ENCODE data around the gene PDZK1. TPM values are rescaled to one million over a fixed set of nuclear protein-coding genes. Genes with fewer than 3 reads are reported as not detected.
"Not testable (repeated sequence)": the region's sequence is repeated elsewhere in the genome, so short reads cannot be mapped to it uniquely, and the experiment has no call there.

Gene PDZK1
- total RNA-seq, 1 donor from 2014 or later = not detected

- DNase-seq (ENCODE audit: extremely low read depth, low read depth, low spot score) = no peak
Observed at GRCh38 chr1:145711213-145711651, 4.1 kb upstream of the PDZK1 start.

- no peak for DNase-seq (ENCODE audit: extremely low read depth, low read depth, low spot score)
Observed at GRCh38 chr1:145710291-145711027, 3.3 kb upstream of the PDZK1 start.

DNA sequence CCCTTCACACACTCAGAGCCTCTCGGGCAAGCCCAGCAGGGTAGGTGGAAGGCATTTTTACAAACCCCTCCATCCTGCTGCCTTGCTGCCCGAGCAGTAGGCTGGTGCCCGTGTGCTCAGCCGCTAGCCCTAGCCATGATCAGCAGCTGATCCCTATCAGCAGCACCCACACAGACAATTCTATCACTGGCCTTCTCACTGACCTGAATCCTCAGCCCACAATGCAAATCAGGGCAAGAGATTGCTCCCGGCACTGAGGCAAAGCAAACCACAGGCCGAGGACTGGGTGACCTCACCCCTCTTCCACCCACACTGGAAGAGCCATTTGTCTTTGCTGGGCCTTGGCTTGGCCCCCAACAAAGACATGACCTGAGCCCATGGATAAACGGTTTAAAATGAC lies 895 bp upstream of the PDZK1 start:
- no peak for DNase-seq (ENCODE audit: extremely low read depth, low read depth, low spot score)

GRCh38 chr1:145706086-145706664 lies 993 bp downstream of the PDZK1 start:
- no peak for DNase-seq (ENCODE audit: extremely low read depth, low read depth, low spot score)

DNA sequence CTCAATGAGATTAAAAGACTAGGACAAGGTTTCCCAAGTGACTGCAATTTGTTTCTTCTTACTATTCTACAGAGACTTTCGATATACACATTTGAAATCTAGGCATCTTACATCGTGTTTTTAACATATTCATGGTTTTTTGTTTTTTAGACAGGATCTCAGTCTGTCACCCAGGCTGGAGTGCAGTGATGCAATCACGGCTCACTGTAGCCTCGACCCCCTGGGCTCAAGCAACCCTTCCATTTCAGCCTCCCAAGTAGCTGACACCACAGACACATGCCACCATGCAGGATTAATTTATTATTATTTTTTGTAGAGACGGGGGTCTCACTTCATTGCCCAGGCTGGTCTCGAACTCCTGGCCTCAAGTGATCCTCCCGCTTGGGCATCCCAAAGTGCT lies 1.5 kb downstream of the PDZK1 start:
- DNase-seq (ENCODE audit: extremely low read depth, low read depth, low spot score) = no peak

DNA sequence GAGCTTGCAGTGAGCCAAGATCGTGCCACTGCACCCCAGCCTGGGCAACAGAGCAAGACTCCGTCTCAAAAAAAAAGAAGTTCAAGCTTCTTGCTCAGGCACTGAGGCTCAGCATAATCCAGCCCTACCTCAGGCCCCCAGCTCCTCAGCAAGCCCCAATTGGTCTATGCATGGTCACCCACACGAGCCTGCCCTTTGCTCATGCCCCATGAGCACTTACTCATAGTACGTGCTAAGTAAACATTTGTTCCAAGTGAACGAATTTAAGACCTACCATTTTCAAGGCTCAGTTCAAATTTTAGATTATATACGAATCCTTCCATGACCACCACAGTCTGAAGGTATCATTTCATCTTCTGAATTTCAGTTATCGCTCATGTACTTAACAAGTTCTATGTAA lies 4.3 kb downstream of the PDZK1 start:
- no peak for DNase-seq (ENCODE audit: extremely low read depth, low read depth, low spot score)

- no peak for DNase-seq (ENCODE audit: extremely low read depth, low read depth, low spot score)
Observed at GRCh38 chr1:145702052-145702451, 5.1 kb downstream of the PDZK1 start.

DNA sequence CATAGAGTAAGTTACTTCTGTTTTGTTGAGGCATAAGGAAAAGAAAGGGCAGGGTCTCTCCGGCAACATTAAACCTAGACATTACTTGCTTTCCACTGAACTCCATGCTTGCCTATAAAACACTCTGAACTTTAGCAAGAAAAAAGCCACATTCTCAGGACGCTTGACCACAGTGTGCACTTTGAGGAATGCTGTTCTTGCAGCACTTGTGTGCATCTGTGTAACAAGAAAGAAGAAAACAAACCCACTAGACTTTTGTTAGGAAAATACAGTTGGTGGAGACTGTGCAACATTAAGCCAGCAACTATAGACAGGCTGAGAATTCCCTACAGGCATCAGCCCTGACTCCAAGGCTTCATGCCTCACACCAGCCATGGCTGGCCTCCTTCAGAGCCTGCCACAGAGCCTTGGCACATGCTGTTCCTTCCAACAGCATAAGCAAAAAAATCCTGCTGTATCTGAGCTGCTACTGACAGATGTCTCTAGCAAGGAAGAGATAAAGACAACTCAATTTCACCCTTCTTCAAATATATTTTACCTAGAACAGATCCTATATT lies 5.8 kb downstream of the PDZK1 start:
- no peak for DNase-seq (ENCODE audit: extremely low read depth, low read depth, low spot score)

- no peak for DNase-seq (ENCODE audit: extremely low read depth, low read depth, low spot score)
Observed at GRCh38 chr1:145696630-145696960, 10.6 kb downstream of the PDZK1 start.

DNA sequence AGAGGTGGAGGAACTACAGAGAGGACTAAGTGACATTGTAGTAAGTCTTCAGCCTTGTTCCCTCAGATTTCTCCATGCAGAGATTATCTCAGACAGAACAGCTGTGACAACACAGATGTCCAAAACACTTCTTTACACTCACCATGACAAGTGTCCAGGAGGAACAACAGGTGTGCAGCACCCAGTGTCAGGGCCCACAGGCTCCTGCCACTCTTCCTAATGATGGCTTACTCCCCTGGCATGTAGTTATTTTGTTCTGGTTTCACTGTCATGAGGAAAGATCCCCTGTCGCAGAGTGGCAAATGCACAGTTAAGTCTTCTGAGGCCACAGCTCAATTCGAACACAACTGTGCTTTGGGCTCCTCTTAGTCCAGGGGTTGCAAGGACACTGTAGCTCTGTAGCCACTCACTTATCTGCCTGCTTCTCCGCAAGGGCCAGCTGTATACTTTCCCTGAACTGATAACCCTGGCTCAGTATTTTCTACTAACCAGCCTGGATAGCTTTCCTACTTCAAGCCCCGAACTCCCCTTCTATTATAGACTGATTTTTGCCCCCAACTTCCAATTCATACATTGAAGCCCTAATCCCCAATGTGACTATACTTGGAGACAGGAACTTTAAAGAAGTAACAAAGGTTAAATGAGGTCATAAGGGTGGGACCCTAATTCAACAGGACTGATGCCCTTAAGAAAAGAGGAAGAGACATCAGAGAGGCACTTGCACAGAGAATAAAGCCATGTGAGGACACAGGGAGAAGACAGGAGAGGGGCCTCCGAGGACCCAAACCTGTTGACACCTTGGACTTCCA lies 11.1 kb downstream of the PDZK1 start:
- DNase-seq (ENCODE audit: extremely low read depth, low read depth, low spot score) = no peak

GRCh38 chr1:145692785-145693443 lies 14.3 kb downstream of the PDZK1 start:
- no peak for DNase-seq (ENCODE audit: extremely low read depth, low read depth, low spot score)

DNA sequence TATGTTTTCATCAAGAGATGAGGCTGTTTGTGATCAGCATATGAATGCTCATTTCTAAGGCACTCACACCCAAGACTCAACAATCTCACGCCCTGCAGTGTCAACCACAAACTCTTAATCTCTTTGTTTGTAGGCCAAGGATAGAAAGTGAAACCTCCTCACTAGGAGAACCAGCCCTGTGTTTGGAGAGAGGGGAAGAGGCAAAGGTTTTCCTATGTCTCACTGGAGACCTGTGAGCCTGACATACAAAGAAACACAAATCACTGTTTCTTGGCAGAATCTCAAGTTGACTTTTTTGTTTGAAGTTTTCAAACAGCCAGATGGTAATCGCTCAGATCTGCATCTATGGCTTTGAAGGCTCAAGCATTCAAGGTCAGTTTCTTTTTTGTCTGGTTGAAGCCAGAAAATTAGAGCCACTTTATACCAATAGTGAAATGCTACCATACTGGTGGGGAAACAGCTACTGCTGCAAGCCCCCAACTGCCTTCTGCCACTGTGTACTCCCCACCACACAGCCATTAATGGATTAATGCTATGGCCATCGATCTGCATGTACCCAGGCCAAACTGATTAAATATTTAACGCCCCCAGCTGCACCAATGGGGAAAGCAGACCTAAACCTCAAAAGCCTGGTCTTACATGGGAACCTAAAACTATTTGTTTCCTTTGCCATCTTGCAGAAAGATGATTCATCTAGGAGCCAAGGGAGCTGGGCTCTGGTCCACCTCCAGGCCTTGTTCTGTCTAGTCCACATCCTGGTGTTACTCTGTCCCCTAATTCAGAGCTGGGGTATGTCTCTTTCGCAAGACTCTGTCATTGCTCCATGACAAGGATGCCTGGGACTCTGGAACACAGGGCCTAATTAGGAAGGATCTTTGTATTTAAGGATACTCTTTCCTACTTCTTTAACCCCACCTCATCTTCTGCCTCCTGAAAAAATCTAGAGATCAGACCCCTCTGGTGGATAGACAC lies 16.3 kb downstream of the PDZK1 start:
- no peak for DNase-seq (ENCODE audit: extremely low read depth, low read depth, low spot score)

- DNase-seq (ENCODE audit: extremely low read depth, low read depth, low spot score) = no peak
Observed at GRCh38 chr1:145689922-145690321, 17.2 kb downstream of the PDZK1 start.

DNA sequence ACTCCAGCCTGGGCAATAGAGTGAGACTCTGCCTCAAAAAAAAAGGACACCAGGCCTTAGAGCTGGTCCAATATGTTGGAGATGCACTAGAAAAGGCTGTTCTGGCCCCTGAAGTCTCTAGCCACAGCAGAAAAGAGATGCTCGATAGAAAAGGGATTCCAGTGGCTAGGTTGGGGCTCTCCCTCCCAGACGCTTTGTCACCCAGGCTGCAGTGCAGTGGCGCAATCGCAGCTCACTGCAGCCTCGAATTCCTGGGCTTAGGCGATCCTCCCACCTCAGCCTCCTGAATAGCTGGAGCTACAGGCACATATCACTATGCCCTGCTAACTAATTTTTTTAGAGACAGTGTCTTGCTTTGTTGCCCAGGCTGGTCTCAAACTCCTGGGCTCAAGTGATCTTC lies 18.2 kb downstream of the PDZK1 start:
- DNase-seq (ENCODE audit: extremely low read depth, low read depth, low spot score) = no peak

- DNase-seq (ENCODE audit: extremely low read depth, low read depth, low spot score) = no peak
Observed at GRCh38 chr1:145688328-145688727, 18.8 kb downstream of the PDZK1 start.

GRCh38 chr1:145686078-145686477 lies 21.1 kb downstream of the PDZK1 start:
- not testable (repeated sequence) for DNase-seq (ENCODE audit: extremely low read depth, low read depth, low spot score)

DNA sequence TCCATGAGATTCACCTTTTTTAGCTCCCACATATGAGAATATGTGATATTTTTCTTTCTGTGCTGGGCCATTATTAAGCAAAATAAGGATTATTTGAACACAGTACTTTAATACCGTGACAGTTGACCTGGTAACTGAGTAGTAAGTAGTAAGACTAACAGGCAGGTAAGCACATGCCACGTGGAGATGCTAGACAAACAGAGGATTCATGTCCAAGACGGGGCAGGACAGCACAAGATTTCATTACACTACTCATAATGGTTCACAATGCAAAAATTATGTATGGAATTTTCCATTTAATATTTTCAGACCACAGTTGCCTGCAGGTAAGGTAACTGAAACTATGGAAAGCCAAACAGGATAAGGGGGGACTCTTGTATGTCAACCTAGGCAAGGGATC lies 22.3 kb downstream of the PDZK1 start:
- DNase-seq (ENCODE audit: extremely low read depth, low read depth, low spot score) = not testable (repeated sequence)

GRCh38 chr1:145673217-145673616 lies 34.0 kb downstream of the PDZK1 start:
- DNase-seq (ENCODE audit: extremely low read depth, low read depth, low spot score) = not testable (repeated sequence)

DNA sequence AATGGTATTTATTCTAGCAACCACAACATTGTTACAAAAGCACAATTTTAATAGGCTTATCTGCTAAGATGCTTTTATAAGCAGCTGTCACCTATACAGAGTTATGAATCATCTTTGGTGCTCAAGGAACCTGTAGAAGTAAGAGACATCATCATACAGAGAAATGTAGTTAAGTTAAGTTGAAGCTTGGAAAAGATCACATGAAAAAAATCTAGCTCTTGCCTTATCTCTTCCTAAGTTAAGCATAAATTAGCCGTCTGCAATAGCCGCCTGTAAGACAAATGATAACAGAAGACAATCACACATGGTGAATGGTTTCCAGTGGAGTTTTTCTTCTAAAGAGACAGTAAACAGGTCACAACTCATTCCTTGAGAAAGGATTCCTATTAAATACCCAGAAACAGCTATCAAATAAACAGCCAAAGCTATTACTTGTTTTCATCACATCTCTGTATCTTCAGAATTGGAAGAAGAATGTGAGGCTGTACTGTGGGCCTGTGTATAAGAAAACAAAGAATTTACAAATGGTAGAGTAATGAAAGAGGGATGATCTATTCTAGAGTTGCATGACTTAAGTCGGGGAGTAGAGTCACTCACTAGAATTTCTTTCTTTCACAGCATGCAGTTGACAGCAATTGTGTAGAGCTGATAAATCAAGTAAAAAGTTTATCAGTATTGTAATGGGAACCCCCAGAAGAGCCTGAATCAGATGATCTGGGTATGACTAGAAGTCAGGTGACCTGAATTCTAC lies 36.0 kb downstream of the PDZK1 start:
- not testable (repeated sequence) for DNase-seq (ENCODE audit: extremely low read depth, low read depth, low spot score)

Data from glomerular endothelial cell (primary cell).